Thymus (tissue), 11 donors: ENCODE results near the gene TLE4. TPM values are rescaled to one million over a fixed set of nuclear protein-coding genes. Genes with fewer than 3 reads are reported as not detected.

ENCODE experiments used
- DNase-seq, 9 donors: peaks; one replicate each; pipeline ENCODE4 v3.0.0-alpha.2; 2013; ENCODE audit warnings: low spot score in 9 of 9, low read depth in 6 of 9, missing footprints in 1 of 9
- H3K27ac ChIP-seq, 2 donors: one replicate each; pipeline ENCODE4 v1.5.1; 2013; ENCODE audit warnings: control low read depth in 1 of 2, low read depth in 1 of 2, low read length in 1 of 2, mild to moderate bottlenecking in 1 of 2, moderate library complexity in 1 of 2
- H3K27me3 ChIP-seq, 2 donors: one replicate each; pipeline ENCODE4 v1.5.1; 2013; ENCODE audit warnings: low read length in 1 of 2; ENCODE audit not compliant: control insufficient read depth in 2 of 2, insufficient read depth in 1 of 2
- H3K36me3 ChIP-seq, 2 donors: one replicate each; pipeline ENCODE4 v1.5.1; 2013; ENCODE audit warnings: low read length in 1 of 2, mild to moderate bottlenecking in 1 of 2, moderate library complexity in 1 of 2; ENCODE audit not compliant: control insufficient read depth in 2 of 2, insufficient read depth in 2 of 2
- H3K4me1 ChIP-seq, 2 donors: one replicate each; pipeline ENCODE4 v1.5.1; 2013; ENCODE audit warnings: low read length in 2 of 2; ENCODE audit not compliant: control insufficient read depth in 2 of 2, insufficient read depth in 2 of 2
- H3K4me3 ChIP-seq, 2 donors: one replicate each; pipeline ENCODE4 v1.5.1; 2013; ENCODE audit warnings: low read length in 2 of 2, control low read depth in 1 of 2, mild to moderate bottlenecking in 1 of 2
- H3K9me3 ChIP-seq, 2 donors: one replicate each; pipeline ENCODE4 v1.5.1; 2013; ENCODE audit warnings: low read length in 1 of 2, mild to moderate bottlenecking in 1 of 2; ENCODE audit not compliant: control insufficient read depth in 2 of 2, insufficient read depth in 1 of 2
- WGBS: extraction: QIAGEN DNeasy Blood & Tissue Kit; methylation state at CpG from one replicate; pipeline ENCODE4 v1.1.7; 2013; 5-methylcytosine and 5-hydroxymethylcytosine counted together
- polyA plus RNA-seq: library from polyadenylated mRNA; stranded (reverse); fragments of 200-250 nt; gene quantifications from one replicate; pipeline ENCODE4 v1.2.3, GENCODE V29; 2013
- total RNA-seq: library from RNA; stranded (reverse); fragments of 120-200 nt; gene quantifications from one replicate; pipeline ENCODE4 v1.2.4, GENCODE V29; 2013
- donor health status: healthy.

Gene TLE4
- total and polyA plus RNA-seq, 2 donors: 22.6 to 26.9 TPM

DNA sequence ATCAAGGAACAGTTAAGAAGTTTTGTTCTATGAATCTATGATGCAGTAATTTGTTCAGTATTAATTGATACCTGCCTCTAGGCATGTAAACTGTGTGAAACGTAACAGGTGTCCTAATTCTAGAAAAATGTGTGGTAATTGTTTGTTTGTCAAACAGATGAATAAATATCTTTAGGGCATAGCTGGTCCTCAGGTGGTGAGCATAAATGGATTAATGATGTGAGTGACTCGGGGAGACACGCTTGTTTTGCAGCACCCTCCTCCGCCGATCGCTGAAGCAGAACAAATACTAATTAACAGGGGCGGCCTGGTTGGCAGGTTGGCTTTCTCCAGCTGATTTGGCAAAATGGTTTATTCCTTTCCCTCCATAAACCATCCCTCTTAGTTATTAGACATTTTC is 88.8 kb downstream of the TLE4 start:
- Histone ChIP-seq H3K36me3 (peaks cover 3 to 10% of the 10 kb centered on the region in 2 donors), H3K4me3 (no peak overlapping the region), H3K27me3 (no peaks in the 10 kb centered on the region), H3K4me1 (peaks cover 5 to 21% of the 10 kb centered on the region in 2 donors), H3K9me3 (no peaks in the 10 kb centered on the region), H3K27ac (no peak overlapping the region)
- no peak for DNase-seq
- 99% methylated on average over 7 of the region's 7 CpGs for WGBS

DNA sequence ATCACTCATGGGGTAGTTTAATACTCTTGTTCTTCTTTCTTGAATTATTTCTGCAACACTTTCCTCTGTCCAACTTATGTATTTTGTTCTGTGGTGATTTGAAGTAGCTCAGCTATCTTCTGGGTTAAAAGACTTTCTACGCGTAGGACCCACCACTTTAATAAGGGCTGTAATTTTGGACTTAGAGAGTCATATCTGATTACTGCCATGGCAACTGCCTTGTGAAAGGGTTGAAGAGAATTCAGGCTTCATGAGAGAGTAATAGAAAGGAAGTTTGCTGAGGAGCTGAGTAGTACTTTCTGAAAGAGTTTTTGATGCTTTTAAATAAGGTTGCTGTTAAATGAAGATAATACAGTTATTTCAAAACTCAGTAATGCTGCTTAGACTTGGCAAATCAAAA is 89.5 kb downstream of the TLE4 start:
- 99% methylated on average over 2 of the region's 2 CpGs for WGBS
- H3K9me3 ChIP-seq: no peaks in the 10 kb centered on the region

DNA sequence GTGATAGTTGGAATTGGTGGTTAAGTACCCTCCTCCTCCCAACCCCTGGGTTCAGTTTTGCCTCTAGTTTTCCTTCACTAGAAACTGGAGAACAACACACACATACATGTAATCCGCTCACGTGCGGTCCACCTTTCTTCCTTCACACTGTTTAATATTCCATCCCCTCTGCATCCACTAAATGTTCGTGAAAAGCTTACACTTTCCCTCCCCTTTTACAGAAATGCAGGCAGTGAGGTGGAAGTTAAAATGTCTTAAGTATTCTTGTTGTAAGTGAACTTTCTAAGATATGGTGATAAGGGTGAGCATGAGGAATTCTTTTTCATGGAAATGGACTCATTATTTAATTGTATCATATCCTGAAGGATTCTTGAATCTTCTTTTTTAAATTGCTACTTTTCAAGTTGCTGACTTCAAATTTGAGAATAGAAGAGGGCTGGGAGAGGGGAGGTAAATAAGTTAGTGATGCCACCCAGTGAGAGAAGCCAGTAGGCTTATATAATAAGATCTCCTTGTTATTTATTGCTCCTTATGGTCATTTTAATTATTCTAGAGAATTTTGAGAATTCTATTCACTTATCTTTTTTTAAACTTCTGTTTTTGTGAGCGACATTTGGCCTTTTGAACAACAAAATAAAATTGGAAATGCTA is 90.2 kb downstream of the TLE4 start:
- no peaks in the 10 kb centered on the region for H3K9me3 ChIP-seq
- peaks cover 4 to 5% of the 10 kb centered on the region in 2 donors for H3K36me3 ChIP-seq
- H3K4me3 ChIP-seq: no peak overlapping the region
- 81% methylated on average over 5 of the region's 5 CpGs for WGBS
- peaks cover 5 to 21% of the 10 kb centered on the region in 2 donors for H3K4me1 ChIP-seq
- H3K27ac ChIP-seq: peak overlapping the region in 1 of 2 donors; percentile 48
- no peak for DNase-seq
- no peaks in the 10 kb centered on the region for H3K27me3 ChIP-seq

More for the DNA sequence above, 89.5 kb downstream of the TLE4 start:
- no peak for DNase-seq
- Histone ChIP-seq H3K4me1 (peaks cover 5 to 21% of the 10 kb centered on the region in 2 donors), H3K36me3 (peaks cover 3 to 4% of the 10 kb centered on the region in 2 donors), H3K4me3 (no peak overlapping the region), H3K27ac (no peak overlapping the region), H3K27me3 (no peaks in the 10 kb centered on the region)

DNA sequence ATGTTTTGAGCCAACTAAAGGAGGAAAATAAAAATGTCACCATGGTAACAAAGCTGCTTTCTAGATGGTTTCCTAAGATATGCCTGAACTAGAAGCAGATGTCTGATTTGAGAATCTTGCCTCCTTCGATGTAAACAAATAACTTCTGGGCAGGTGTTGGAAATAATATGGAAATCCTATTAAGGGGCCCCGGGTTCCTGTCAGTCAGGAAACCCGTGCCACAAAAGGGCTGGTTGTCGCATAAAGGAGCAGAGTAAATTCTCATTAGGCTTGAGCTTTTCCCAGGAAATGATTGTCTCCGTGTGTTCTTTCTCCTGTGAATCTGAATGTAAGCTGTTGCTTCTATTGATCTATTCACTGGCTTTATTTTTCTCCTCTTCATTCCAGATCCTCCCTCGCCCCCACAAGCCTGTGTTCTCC is 90.8 kb downstream of the TLE4 start:
- peak in 6 of 9 donors; percentile 17 to 65 (median 24) for DNase-seq
- Histone ChIP-seq H3K27me3 (no peaks in the 10 kb centered on the region), H3K36me3 (peaks cover 4 to 7% of the 10 kb centered on the region in 2 donors), H3K9me3 (no peaks in the 10 kb centered on the region), H3K4me3 (peak overlapping the region in 1 of 2 donors; percentile 5), H3K4me1 (peaks cover 5 to 21% of the 10 kb centered on the region in 2 donors), H3K27ac (peak overlapping the region in 1 of 2 donors; percentile 48)
- 18% methylated on average over 6 of the region's 6 CpGs for WGBS

DNA sequence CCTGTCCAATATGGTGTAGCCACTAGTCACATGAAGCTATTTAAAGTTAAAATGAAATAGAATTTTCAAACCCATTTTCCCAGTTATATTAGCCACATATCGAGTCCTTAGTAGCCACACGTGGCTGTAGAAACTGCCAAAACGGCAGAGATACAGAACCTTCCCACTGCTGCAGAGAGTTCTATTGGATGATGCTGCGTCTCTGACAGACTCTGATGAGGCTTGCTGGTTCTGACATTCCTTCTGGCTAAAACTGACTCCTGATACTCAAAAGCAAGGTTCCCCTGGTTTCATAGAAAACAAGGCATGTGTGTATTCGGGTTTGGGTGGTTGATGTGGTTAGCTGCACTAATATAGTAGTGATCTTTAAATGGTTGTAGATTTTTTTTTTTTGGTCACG is 91.5 kb downstream of the TLE4 start:
- no peak overlapping the region for H3K27ac ChIP-seq
- 79% methylated on average over 6 of the region's 6 CpGs for WGBS
- no peak overlapping the region for H3K4me3 ChIP-seq

GRCh38 chr9:79663878-79664277 is 92.1 kb downstream of the TLE4 start:
- Histone ChIP-seq H3K27me3 (no peaks in the 10 kb centered on the region), H3K4me1 (peaks cover 5 to 21% of the 10 kb centered on the region in 2 donors), H3K9me3 (no peaks in the 10 kb centered on the region), H3K4me3 (no peak overlapping the region), H3K27ac (no peak overlapping the region), H3K36me3 (peaks cover 4 to 10% of the 10 kb centered on the region in 2 donors)
- 92% methylated on average over 13 of the region's 13 CpGs for WGBS
- DNase-seq: no peak

More for the DNA sequence above, 91.5 kb downstream of the TLE4 start:
- Histone ChIP-seq H3K27me3 (no peaks in the 10 kb centered on the region), H3K9me3 (no peaks in the 10 kb centered on the region), H3K36me3 (peaks cover 4 to 10% of the 10 kb centered on the region in 2 donors), H3K4me1 (peaks cover 5 to 21% of the 10 kb centered on the region in 2 donors)
- DNase-seq: no peak

DNA sequence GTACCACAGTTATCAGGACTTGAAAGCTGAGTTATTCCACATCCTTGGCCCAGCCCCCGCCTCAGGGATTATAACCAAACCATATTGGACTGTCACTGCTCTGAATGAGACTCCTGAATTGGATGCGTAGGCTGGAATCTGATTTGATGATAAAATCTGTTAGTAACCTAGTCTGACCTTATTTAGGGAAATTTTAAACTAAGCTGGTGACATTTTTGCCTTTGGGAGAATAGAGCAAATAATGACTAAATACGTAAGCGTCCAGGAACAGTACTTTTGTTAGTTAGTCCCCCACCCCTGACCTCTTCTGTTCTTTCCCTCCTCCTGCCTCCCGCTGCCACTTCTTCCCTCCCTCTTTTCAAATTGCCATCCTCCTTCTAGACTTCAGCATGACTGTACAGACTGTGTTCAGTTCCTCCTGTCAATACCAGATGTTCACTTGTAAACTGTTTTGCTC is 92.6 kb downstream of the TLE4 start:
- Histone ChIP-seq H3K27ac (no peak overlapping the region), H3K4me3 (no peak overlapping the region), H3K9me3 (no peaks in the 10 kb centered on the region), H3K27me3 (no peaks in the 10 kb centered on the region), H3K4me1 (peaks cover 5 to 21% of the 10 kb centered on the region in 2 donors), H3K36me3 (peaks cover 4 to 10% of the 10 kb centered on the region in 2 donors)
- WGBS: 90% methylated on average over 5 of the region's 5 CpGs
- DNase-seq: no peak

DNA sequence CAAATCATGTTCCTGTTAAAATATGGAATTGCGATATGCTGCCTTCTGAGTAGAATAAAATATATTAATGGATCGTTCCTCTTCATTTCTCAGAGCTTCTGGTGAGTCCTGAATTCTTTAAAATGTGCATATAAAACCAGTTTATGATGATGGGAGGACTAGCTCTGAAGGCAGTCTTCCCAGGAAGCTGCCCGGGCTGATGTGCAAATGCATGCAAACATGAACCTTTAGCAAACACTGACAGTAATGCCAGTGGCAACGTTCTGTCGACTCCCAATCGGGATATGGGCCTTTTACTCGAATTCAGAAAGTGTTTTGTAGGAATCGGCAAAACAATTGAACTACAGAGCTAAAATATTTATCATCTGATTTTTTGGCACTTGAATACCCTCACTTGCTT is 93.6 kb downstream of the TLE4 start:
- Histone ChIP-seq H3K36me3 (peaks cover 4 to 10% of the 10 kb centered on the region in 2 donors), H3K9me3 (no peaks in the 10 kb centered on the region), H3K27ac (no peak overlapping the region), H3K27me3 (no peaks in the 10 kb centered on the region), H3K4me1 (peaks cover 5 to 21% of the 10 kb centered on the region in 2 donors), H3K4me3 (no peak overlapping the region)
- no peak for DNase-seq
- 83% methylated on average over 8 of the region's 8 CpGs for WGBS

- H3K27ac ChIP-seq: no peak overlapping the region
- peaks cover 5 to 21% of the 10 kb centered on the region in 2 donors for H3K4me1 ChIP-seq
Measured at GRCh38 chr9:79665931-79666330, 94.2 kb downstream of the TLE4 start.

More at GRCh38 chr9:79665931-79666330, 94.2 kb downstream of the TLE4 start:
- WGBS: 98% methylated on average over 2 of the region's 2 CpGs
- H3K9me3 ChIP-seq: no peaks in the 10 kb centered on the region
- no peak overlapping the region for H3K4me3 ChIP-seq
- H3K36me3 ChIP-seq: peaks cover 4 to 10% of the 10 kb centered on the region in 2 donors
- DNase-seq: no peak
- H3K27me3 ChIP-seq: no peaks in the 10 kb centered on the region
